Choroid plexus epithelial cell (primary cell): Measurements from ENCODE around the gene FTSJ3.
A peak's percentile ranks its signal among the peaks of the same experiment; 100 is the strongest.
"Not testable (repeated sequence)": the region's sequence is repeated elsewhere in the genome, so short reads cannot be mapped to it uniquely, and the experiment has no call there.

Experiments
- DNase-seq: peaks from one replicate; pipeline ENCODE4 v3.0.0-alpha.2; 2010; ENCODE audit warnings: low read depth
- H3K4me3 ChIP-seq: 2 replicates; pipeline ENCODE4 v1.5.1; 2011; ENCODE audit warnings: low read depth, mild to moderate bottlenecking, control low read depth, low read length, moderate library complexity
- CTCF ChIP-seq: conservative IDR thresholded peaks from 2 replicates; pipeline ENCODE4 v1.5.1; 2011; ENCODE audit warnings: low read depth, mild to moderate bottlenecking, control low read depth, inconsistent platforms, low read length, moderate library complexity

Gene FTSJ3

GRCh38 chr17:63827002-63827800, at the start of gene FTSJ3, which contains the start of gene PSMC5:
Gene FTSJ3, minus strand, starts transcription at chr17:63827663. Its CDS starts 761 bp downstream, at chr17:63826902.
Gene PSMC5, plus strand, starts transcription at chr17:63827431. Its CDS starts 60 bp downstream, at chr17:63827491.
- TF ChIP-seq CTCF: peak; percentile 62
- DNase-seq: peak; percentile 97
- peak within 1 kb of the TSS; percentile 92 for H3K4me3 ChIP-seq

- H3K4me3 ChIP-seq, DNase-seq: not testable (repeated sequence)
Measured at GRCh38 chr17:63874693-63875092, 47.2 kb upstream of the FTSJ3 start.

- H3K4me3 ChIP-seq, DNase-seq: not testable (repeated sequence)
Measured at GRCh38 chr17:63874061-63874626, 46.7 kb upstream of the FTSJ3 start.

- H3K4me3 ChIP-seq, DNase-seq: not testable (repeated sequence)
Measured at GRCh38 chr17:63873577-63873976, 46.1 kb upstream of the FTSJ3 start, which contains the start of gene CSH2. Gene CSH2, minus strand, starts transcription at chr17:63873677. Its CDS starts 63 bp downstream, at chr17:63873614.

- DNase-seq, H3K4me3 ChIP-seq: not testable (repeated sequence)
Measured at GRCh38 chr17:63871646-63872365, 44.3 kb upstream of the FTSJ3 start.

- DNase-seq, H3K4me3 ChIP-seq: not testable (repeated sequence)
Measured at GRCh38 chr17:63870292-63870665, 42.8 kb upstream of the FTSJ3 start.

- peak; percentile 43 for DNase-seq
- not testable (repeated sequence) for H3K4me3 ChIP-seq
- peak; percentile 41 for TF ChIP-seq CTCF
Measured at GRCh38 chr17:63869491-63870291, 42.2 kb upstream of the FTSJ3 start.

- peak; percentile 20 for DNase-seq
- not testable (repeated sequence) for H3K4me3 ChIP-seq
- peak; percentile 43 for TF ChIP-seq CTCF
Measured at GRCh38 chr17:63866625-63867024, 39.2 kb upstream of the FTSJ3 start.

GRCh38 chr17:63859257-63859656, 31.8 kb upstream of the FTSJ3 start:
- no peak for TF ChIP-seq CTCF
- H3K4me3 ChIP-seq: no peak overlapping the region
- no peak for DNase-seq

GRCh38 chr17:63856425-63856824, 29.0 kb upstream of the FTSJ3 start:
- not testable (repeated sequence) for H3K4me3 ChIP-seq, DNase-seq
